Measurements from ENCODE around the gene EDC3.
A peak's percentile ranks its signal among the peaks of the same experiment; 100 is the strongest.

EDC3 gene

DNA sequence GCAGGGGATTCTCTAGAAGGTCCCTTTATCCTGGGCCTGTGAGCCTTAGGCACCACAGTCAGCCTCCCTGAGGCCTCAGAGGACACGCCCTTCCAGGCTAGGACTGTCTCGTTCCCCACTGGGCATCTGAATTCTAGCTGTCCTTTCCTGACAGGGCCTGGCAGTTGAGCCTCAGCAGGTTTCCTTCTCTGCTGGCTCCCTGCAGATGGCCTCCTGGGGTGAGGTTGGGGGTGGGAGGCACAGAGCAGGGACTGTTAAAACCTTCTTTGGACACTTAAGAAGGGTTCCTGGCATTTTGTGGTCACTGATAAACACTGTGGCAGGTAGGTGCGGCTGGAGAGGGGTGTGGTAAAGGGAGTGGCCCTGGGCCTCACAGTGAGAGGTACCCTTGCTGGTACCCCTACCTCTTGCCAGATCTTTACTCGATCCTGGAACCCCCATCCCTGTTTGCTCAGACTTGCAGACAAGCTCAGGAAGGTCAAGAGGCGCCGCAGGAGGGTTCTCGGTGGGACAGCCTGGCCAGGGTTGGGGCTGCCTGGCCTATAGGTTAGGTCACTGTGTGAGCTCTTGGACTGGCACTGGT is 71.7 kb downstream of the EDC3 start:
- no peak for DNase-seq

GRCh38 chr15:74622758-74623157 is 73.1 kb downstream of the EDC3 start:
- no peak for DNase-seq

- DNase-seq = no peak
Observed at GRCh38 chr15:74621936-74622335, 73.9 kb downstream of the EDC3 start.

GRCh38 chr15:74621546-74621920 is 74.3 kb downstream of the EDC3 start:
- DNase-seq = no peak

GRCh38 chr15:74620636-74621545 is 74.9 kb downstream of the EDC3 start:
- DNase-seq = peak; percentile 25 to 57 (median 44)

GRCh38 chr15:74619916-74620635 is 75.7 kb downstream of the EDC3 start:
- DNase-seq = no peak

DNA sequence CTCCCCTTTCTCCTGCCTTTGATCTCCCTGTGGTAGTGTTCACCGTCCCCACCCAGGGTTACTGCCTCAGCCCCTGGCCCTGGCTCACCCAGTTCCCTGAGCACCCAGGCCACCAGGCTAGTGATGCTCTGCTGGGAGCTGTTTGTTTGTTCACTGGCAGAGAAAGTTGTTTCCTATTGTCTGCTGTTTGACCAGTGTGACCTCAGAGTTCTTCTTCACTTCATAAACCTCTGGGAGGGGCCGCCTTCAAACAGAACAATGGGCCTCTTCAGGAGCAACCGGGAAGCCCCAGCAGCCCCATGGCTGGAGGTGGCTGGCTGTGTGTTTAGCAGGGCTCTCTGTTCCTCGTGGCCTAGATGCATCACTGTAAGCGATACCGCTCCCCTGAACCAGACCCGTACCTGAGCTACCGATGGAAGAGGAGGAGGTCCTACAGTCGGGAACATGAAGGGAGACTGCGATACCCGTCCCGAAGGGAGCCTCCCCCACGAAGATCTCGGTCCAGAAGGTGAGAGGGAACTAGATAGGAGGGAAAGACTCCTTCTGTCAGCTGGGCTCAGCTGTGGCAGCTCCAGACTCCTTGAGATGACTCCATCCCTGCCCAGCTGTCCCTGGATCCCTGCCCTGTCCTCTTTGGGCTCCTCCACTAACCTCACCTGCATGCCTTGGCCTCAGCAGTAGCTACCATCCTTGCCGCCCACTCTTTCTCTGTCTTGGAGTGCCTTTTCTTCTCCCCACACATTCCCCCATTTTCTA is 76.8 kb downstream of the EDC3 start:
- no peak for DNase-seq

- no peak for DNase-seq
Observed at GRCh38 chr15:74616996-74617395, 78.8 kb downstream of the EDC3 start.

DNA sequence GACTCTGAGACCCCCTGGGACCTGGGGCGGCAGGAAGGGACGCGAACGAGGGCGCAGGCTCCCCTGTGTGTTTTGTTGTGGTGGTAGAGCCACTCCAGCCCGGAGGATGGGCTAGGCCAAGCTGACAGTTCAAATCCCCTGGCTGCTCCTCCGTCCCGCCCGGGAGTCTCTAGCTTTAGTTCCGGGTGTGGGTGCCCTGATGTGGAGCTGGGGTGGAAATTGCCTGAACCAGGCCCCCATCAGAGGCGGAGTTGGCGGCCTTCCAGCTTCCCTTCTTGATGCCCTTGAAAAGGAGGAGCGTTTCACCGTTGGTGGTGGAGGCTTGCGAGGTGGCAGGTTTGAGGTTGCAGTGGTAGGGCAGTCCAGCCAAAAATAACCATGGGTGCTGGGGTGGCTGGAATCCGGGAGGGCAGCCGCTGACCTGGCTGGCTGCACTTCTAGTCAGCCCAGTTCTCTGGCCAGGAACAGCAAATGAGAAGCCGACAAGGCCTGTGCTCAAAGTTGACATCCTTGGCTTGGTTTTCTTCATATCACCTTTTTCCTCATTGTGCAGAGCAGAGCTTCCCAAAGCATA is 79.4 kb downstream of the EDC3 start:
- DNase-seq = peak in 3 of 4 experiments; percentile 15 to 39 (median 22)

GRCh38 chr15:74615508-74616365 is 80.1 kb downstream of the EDC3 start, which contains the start of gene CLK3:
Gene CLK3, plus strand, starts transcription at chr15:74615836. Its CDS starts 3,361 bp downstream, at chr15:74619197.
- peak; percentile 91 to 96 (median 94) for DNase-seq

DNA sequence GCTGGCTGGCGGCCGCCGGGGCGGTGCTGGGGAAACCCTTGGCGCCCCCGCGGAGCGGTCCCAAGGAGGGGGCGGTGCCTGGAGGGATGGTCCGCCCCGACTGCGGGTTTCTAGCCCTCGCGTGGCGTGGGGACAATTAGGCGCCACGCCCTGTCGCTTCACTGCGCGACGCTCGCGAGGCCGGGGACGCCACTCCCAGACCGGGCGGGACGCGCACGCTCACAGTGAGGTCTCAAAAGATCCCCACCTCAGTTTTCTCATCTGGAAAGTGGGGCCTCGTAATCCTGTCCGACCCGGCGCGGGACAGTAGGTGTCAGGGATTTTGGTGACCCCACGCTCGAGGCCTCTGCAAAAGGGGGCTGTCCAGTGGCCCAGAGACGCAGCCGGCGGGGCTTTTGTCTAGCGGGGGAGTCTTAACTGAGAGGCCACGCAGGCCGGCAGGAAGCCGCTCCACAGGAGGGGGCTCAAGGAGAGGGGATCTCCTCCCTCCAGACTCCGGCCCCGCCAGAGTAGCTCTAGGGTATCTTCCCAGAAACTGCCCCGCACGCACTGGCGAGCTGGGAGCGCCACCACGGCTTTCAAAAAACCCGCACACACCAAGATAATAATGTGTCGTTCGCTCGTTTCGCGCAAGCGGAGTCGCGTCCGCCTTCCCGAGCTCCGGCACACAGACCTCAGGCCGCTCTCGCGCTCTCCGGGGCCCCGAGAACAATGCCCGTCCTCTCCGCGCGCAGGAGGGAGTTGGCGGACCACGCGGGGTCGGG is 80.9 kb downstream of the EDC3 start:
- DNase-seq = peak; percentile 65 to 83 (median 74)

DNA sequence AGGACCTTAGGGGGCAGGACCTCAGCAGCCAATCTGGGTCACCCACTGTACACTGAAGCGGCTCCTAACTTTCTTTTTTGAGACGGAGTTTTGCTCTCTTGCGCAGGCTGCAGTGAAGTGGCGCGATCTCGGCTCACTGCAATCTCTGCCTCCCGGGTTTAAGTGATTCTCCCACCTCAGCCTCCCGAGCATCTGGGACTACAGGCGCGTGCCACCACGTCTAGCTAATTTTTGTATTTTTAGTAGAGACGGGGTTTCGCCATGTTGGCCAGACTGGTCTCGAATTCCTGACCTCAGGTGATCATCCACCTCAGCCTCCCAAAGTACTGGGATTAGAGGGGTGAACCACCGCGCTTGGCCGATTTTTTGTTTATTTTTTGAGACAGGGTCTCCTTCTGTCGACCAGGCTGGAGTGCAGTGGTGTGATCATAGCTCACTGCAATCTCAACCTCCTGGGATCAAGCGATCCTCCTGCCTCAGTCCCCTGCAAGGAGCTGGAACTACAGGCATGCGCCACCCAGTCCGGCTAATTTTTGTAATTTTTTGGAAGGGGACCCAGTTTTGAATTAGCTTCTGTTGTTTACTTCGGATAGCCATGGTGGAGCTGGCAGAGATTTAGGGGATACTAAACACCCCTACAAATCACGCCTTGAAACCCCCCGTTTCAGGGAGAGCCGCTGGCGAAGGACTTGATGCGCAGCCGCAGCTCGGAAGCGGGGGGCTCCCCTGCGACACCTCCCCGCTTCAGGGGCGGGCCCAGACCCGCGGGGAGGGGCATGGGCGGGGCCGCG is 81.7 kb downstream of the EDC3 start:
- DNase-seq = no peak

- DNase-seq = no peak
Observed at GRCh38 chr15:74613089-74613952, 82.5 kb downstream of the EDC3 start.

- DNase-seq = no peak
Observed at GRCh38 chr15:74612677-74613076, 83.1 kb downstream of the EDC3 start.

DNA sequence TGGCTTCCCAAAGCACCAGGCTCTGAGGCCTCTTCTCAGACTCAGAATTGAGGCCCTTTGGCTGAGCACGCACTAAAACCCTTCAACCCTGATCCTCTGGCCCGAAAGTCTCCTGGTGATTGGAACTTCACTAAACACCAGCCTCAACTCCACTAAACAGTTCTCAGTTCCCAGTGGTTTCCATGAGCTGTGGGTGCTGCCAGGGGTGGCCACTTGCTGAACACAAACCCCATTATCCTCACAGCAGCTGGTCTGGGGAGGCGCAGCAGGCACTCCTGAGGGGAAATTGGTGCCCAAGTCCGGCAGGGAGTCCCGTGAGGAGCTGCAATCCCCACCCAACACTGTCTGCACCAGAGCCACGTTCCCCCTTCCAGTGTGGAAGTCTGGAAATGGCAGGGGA is 84.0 kb downstream of the EDC3 start:
- no peak for DNase-seq

DNA sequence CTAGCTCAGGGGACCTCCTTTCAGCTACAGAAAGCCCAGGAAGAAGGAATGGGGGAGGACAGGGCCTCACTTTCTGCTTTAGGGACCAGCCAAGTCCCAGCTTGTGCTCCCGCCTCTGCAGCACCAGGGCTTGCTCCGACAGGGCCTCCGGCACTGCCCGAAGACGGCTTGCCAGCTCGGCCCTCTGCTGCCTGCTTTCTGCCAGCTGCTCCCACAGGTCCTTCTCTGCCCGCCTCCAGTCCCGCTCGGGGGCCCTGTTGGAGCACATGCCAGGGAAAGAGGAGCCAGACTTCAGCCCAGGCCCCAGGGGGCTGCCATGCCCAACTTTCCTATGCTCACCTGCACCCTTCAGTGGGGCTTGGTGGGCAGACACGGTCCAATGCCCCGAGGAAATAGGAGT is 84.5 kb downstream of the EDC3 start:
- DNase-seq = no peak

DNA sequence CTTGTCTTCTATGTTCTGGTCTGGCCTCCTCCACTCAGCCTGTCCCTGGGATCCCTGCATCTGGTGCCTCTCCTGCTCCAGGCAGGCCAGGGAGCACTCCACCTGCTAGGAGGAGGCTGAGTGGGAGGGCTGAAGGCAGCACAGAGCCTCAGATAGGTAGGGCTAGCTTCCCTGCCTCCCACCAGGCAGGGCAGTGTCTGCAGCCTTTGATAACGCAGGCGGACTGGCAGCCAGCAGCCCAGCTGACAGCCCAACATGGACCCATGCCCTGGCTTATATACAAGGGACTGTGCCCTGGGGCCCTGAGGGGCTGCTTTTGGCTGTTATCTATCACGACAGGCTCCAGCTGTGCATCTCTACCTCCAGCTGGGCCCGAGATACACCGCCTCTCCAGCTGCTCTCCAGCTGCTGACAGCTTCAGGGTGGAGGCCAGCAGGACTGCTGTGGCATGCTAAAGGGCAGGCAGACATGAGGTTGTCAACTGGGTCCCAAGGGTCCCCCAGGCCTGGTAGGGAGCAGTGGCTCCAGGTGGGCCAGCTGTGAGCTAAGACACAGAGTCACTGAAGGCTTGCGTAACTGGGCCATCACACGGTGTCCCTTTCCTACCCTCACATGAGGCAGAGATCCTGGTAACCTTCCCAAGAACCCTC is 85.4 kb downstream of the EDC3 start:
- DNase-seq = no peak

GRCh38 chr15:74609938-74610301 is 85.9 kb downstream of the EDC3 start:
- no peak for DNase-seq

Measured in activated CD4-positive, CD25-positive, alpha-beta regulatory T cell (primary cell).